PC-3 (cell line): Measurements from ENCODE around the gene OR2A2. TPM values are rescaled to one million over a fixed set of nuclear protein-coding genes. Genes with fewer than 3 reads are reported as not detected.

Experiments
- ATAC-seq: fragments of 200-7000 bp; cut with Tn5 transposase; 2 replicates; pipeline ENCODE4 v1.9.1; 2020; ENCODE audit warnings: mild to moderate bottlenecking, moderate library complexity
- BruUV-seq: library from RNA; stranded (reverse); fragments of 400-500 nt; replicated peaks from 2 replicates; lab custom pipeline; 2021; lab: Mats Ljungman, UMichigan
- CTCF ChIA-PET: fragments of 300-600 bp; sonication (Branson Sonifier 250); formaldehyde crosslinking; loops from one replicate; lab custom pipeline; 2022; ENCODE audit warnings: antibody characterized with exemption; lab: Charles Lee
- POLR2A ChIA-PET: fragments of 300-600 bp; sonication (Branson Sonifier 250); formaldehyde crosslinking; loops from one replicate; lab custom pipeline; 2022; ENCODE audit warnings: antibody characterized with exemption; ENCODE audit not compliant: unreplicated experiment; lab: Charles Lee
- DNase-seq: peaks from one replicate; pipeline ENCODE4 v3.0.0-alpha.2; 2015
- H2AFZ ChIP-seq: fragments of 300-600 bp; sonication (generic); 2 replicates; pipeline ENCODE4 v1.6.0; 2016; ENCODE audit warnings: antibody characterized with exemption, low read length
- H3F3A ChIP-seq: fragments of 300-600 bp; sonication (generic); one replicate; pipeline ENCODE4 v1.6.0; 2017; ENCODE audit warnings: antibody characterized with exemption, low read length, control low read depth, mild to moderate bottlenecking; ENCODE audit not compliant: unreplicated experiment
- H3K27ac ChIP-seq: fragments of 300-600 bp; sonication (generic); 2 replicates; pipeline ENCODE4 v1.5.1; 2016; ENCODE audit warnings: mild to moderate bottlenecking, low read length
- H3K27me3 ChIP-seq: fragments of 300-600 bp; sonication (generic); 2 replicates; pipeline ENCODE4 v1.6.1; 2016; ENCODE audit warnings: low read length, mixed read lengths
- H3K36me3 ChIP-seq: fragments of 300-600 bp; sonication (generic); 2 replicates; pipeline ENCODE4 v1.6.1; 2016; ENCODE audit warnings: low read depth, mixed run types, low read length, mixed read lengths
- H3K4me1 ChIP-seq: fragments of 300-600 bp; sonication (generic); 2 replicates; pipeline ENCODE4 v1.5.1; 2016; ENCODE audit warnings: low read length; ENCODE audit not compliant: insufficient read depth
- H3K4me2 ChIP-seq: fragments of 300-600 bp; sonication (generic); 2 replicates; pipeline ENCODE4 v1.6.0; 2016; ENCODE audit warnings: low read length
- H3K4me3 ChIP-seq: fragments of 300-600 bp; sonication (generic); 2 replicates; pipeline ENCODE4 v1.5.1; 2016; ENCODE audit warnings: mild to moderate bottlenecking, low read length, mixed read lengths
- H3K79me2 ChIP-seq: fragments of 300-600 bp; sonication (generic); 2 replicates; pipeline ENCODE4 v1.6.1; 2017; ENCODE audit warnings: low read length, mixed read lengths
- H3K9ac ChIP-seq: fragments of 300-600 bp; sonication (generic); 2 replicates; pipeline ENCODE4 v1.6.0; 2016; ENCODE audit warnings: mild to moderate bottlenecking, low read length
- H3K9me2 ChIP-seq: fragments of 300-600 bp; sonication (generic); replicated peaks from 2 replicates; pipeline ENCODE4 v1.6.1; 2016; ENCODE audit warnings: mixed run types, low read length, mixed read lengths
- H3K9me3 ChIP-seq: fragments of 300-600 bp; sonication (generic); 2 replicates; pipeline ENCODE4 v1.6.1; 2016; ENCODE audit warnings: low read length, mixed read lengths
- H4K20me1 ChIP-seq: fragments of 300-600 bp; sonication (generic); 2 replicates; pipeline ENCODE4 v1.6.1; 2016; ENCODE audit warnings: low read length, mixed read lengths
- EZH2 ChIP-seq: fragments of 300-600 bp; sonication (generic); IDR thresholded peaks from one replicate; pipeline ENCODE4 v1.6.1; 2017; ENCODE audit warnings: antibody characterized with exemption, mild to moderate bottlenecking, low read length; ENCODE audit not compliant: unreplicated experiment
- EZH2phosphoT487 ChIP-seq: fragments of 300-600 bp; sonication (generic); IDR thresholded peaks from 2 replicates; pipeline ENCODE4 v1.6.1; 2018; ENCODE audit warnings: mild to moderate bottlenecking, antibody characterized with exemption, low read length, borderline replicate concordance
- intact Hi-C: fragments of 100-400 bp; cut with micrococcal nuclease; formaldehyde crosslinking; loops from 2 replicates; pipeline ENCODE4 v1.9.0; 2023
- total RNA-seq: library from RNA; depleted of rRNA; stranded (reverse); fragments of >200 nt; gene quantifications from 2 replicates; pipeline ENCODE4 v1.2.3, GENCODE V29; 2014
- TF ChIP-seq, protein P1 (sequence below): fragments of 300-600 bp; sonication (generic); conservative IDR thresholded peaks from 2 replicates; pipeline ENCODE4 v1.5.1; 2017; ENCODE audit warnings: antibody characterized with exemption, low read depth, mild to moderate bottlenecking, low read length

Gene OR2A2
- total RNA-seq, 1 experiment from 2014 or later: not detected

DNA sequence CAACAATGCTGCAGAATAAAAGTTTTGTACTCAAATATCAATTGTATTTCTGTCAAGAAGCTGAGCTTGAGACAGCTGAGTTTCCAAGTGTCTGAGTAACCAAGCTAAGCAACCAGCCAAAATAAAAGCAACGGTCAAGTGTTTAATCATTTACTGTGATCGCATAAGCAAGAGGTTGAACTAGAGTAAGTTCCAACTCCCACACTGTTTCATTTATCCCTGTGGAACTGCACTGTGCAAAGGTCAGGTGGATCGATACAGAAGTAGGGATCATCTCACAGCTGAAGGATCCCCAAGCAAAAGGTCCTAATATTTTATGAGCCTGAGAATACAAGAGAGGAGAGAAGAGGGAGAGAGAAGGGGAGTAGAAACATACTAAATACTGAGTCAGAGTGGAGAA lies 35.0 kb downstream of the OR2A2 start:
- Histone ChIP-seq H3K9ac (no peak overlapping the region), H3F3A (no peaks in the 10 kb centered on the region), H4K20me1 (no peaks in the 10 kb centered on the region), H3K4me1 (no peaks in the 10 kb centered on the region), H2AFZ (no peak overlapping the region), H3K4me3 (no peak overlapping the region), H3K36me3 (no peaks in the 10 kb centered on the region), H3K79me2 (no peaks in the 10 kb centered on the region), H3K9me3 (0 out of 2 replicates have a peak, but pooled peaks cover 7% of the 10 kb centered on the region), H3K4me2 (no peak overlapping the region), H3K27ac (no peak overlapping the region), H3K27me3 (no peaks in the 10 kb centered on the region), H3K9me2 (no peaks in the 10 kb centered on the region)
- DNase-seq: no peak
- POLR2A ChIA-PET: no interaction called here
- CTCF ChIA-PET: no interaction called here
- no TSS peak for BruUV-seq
- no peak for TF ChIP-seq EZH2phosphoT487
- TF ChIP-seq EZH2: no peak
- TF ChIP-seq, protein P1, sequence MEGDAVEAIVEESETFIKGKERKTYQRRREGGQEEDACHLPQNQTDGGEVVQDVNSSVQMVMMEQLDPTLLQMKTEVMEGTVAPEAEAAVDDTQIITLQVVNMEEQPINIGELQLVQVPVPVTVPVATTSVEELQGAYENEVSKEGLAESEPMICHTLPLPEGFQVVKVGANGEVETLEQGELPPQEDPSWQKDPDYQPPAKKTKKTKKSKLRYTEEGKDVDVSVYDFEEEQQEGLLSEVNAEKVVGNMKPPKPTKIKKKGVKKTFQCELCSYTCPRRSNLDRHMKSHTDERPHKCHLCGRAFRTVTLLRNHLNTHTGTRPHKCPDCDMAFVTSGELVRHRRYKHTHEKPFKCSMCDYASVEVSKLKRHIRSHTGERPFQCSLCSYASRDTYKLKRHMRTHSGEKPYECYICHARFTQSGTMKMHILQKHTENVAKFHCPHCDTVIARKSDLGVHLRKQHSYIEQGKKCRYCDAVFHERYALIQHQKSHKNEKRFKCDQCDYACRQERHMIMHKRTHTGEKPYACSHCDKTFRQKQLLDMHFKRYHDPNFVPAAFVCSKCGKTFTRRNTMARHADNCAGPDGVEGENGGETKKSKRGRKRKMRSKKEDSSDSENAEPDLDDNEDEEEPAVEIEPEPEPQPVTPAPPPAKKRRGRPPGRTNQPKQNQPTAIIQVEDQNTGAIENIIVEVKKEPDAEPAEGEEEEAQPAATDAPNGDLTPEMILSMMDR: no peak
- ATAC-seq: no peak
- intact Hi-C loops: no loop called here

DNA sequence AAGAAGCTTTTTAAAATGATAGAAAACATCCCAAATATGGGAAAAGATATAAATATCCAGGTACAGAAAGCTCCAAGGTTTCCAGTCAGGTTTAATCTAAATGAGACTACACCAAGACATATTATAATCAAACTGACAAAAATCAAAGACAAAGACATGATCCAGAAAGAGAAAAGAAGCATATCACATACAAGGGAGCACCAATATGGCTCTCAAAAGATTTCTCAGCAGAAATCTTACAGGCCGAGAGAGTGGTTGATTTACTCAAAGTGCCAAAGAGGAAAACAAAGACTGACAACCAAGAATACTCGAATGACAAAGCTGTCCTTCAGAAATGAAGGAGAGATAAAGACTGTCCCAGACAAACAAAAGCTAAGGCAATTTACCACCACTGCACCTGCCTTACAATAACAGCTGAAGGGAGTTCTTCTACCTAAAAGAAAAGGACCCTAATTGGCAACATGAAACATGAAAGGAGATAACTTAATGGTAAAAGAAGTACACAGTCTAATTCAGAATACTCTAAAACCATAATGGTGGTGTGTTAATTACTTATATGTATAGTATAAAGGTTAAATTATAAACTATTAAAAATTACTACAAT lies 38.9 kb downstream of the OR2A2 start:
- H3K9ac ChIP-seq: no peak overlapping the region
- ChIA-PET POLR2A (no interaction called here), CTCF (no interaction called here)
- no TSS peak for BruUV-seq
- DNase-seq (no peak), ATAC-seq (no peak)
- no peaks in the 10 kb centered on the region for H3K36me3 ChIP-seq
- no peaks in the 10 kb centered on the region for H3K4me1 ChIP-seq
- no peaks in the 10 kb centered on the region for H3K79me2 ChIP-seq
- H4K20me1 ChIP-seq: no peaks in the 10 kb centered on the region
- no peaks in the 10 kb centered on the region for H3K9me2 ChIP-seq
- H3K4me3 ChIP-seq: no peak overlapping the region
- no peaks in the 10 kb centered on the region for H3F3A ChIP-seq
- no peak overlapping the region for H3K4me2 ChIP-seq
- H3K27ac ChIP-seq: no peak overlapping the region
- no peaks in the 10 kb centered on the region for H3K27me3 ChIP-seq
- intact Hi-C loops: no loop called here
- H2AFZ ChIP-seq: no peak overlapping the region
- 0 out of 2 replicates have a peak, but pooled peaks cover 7% of the 10 kb centered on the region for H3K9me3 ChIP-seq
- TF ChIP-seq, protein P1: no peak
- no peak for TF ChIP-seq EZH2
- TF ChIP-seq EZH2phosphoT487: no peak

DNA sequence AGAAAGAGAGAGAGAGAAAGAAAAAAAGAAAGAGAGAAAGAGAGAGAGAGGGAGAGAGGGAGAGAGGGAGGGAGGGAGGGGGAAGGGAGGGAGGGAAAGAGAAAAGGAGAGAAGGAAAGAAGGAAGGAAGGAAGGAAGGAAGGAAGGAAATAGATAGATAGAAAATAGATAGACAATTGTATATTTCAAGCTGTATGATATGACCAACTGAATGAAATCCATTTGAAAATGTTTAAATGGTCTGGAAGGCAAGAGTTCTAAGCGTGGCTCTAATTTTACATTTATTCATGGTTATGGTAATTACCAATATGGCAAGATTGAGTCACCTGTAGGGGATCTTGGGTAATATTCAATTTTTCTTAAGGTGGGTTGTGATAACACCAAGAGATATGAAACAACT lies 49.5 kb downstream of the OR2A2 start:
- Histone ChIP-seq H3K9me3 (no peaks in the 10 kb centered on the region), H3K9ac (no peak overlapping the region), H3K79me2 (no peaks in the 10 kb centered on the region), H3K36me3 (no peaks in the 10 kb centered on the region), H3K9me2 (no peaks in the 10 kb centered on the region), H3F3A (no peaks in the 10 kb centered on the region), H2AFZ (no peak overlapping the region), H3K4me3 (no peak overlapping the region), H3K27me3 (peaks cover 3% of the 10 kb centered on the region; the same call in 1 of the 2 replicates), H3K4me1 (no peaks in the 10 kb centered on the region), H3K27ac (no peak overlapping the region), H4K20me1 (no peaks in the 10 kb centered on the region), H3K4me2 (no peak overlapping the region)
- POLR2A ChIA-PET: no interaction called here
- no peak for DNase-seq
- TF ChIP-seq EZH2: no peak
- TF ChIP-seq, protein P1: no peak
- no peak for TF ChIP-seq EZH2phosphoT487
- ATAC-seq: no peak
- no TSS peak for BruUV-seq
- CTCF ChIA-PET: no interaction called here
- intact Hi-C loops: no loop called here
